IPS-15b (cell line): ENCODE data around the gene PSPC1.
"Not testable (repeated sequence)": the region's sequence is repeated elsewhere in the genome, so short reads cannot be mapped to it uniquely, and the experiment has no call there.

Source experiments
- H3K27me3 ChIP-seq: one replicate; pipeline ENCODE4 v1.6.1; 2013; ENCODE audit warnings: low read length; ENCODE audit not compliant: control insufficient read depth, insufficient read depth
- H3K36me3 ChIP-seq: one replicate; pipeline ENCODE4 v1.6.1; 2013; ENCODE audit warnings: low read length; ENCODE audit not compliant: control insufficient read depth, insufficient read depth
- H3K4me1 ChIP-seq: one replicate; pipeline ENCODE4 v1.6.1; 2013; ENCODE audit warnings: mild to moderate bottlenecking, low read length; ENCODE audit not compliant: control insufficient read depth, insufficient read depth
- H3K4me3 ChIP-seq: one replicate; pipeline ENCODE4 v1.5.1; 2013; ENCODE audit warnings: low read depth, low read length
- H3K9ac ChIP-seq: one replicate; pipeline ENCODE4 v1.6.1; 2013; ENCODE audit warnings: low read depth, mild to moderate bottlenecking, low read length
- H3K9me3 ChIP-seq: one replicate; pipeline ENCODE4 v1.6.1; 2013; ENCODE audit warnings: mild to moderate bottlenecking, low read length; ENCODE audit not compliant: control insufficient read depth, insufficient read depth

Gene PSPC1

GRCh38 chr13:19794631-19795030 lies 11.9 kb upstream of the PSPC1 start:
- H3K9ac ChIP-seq: no peak overlapping the region
- H3K4me1 ChIP-seq: peaks cover 4% of the 10 kb centered on the region
- H3K4me3 ChIP-seq: no peak overlapping the region

GRCh38 chr13:19791953-19792537 lies 9.3 kb upstream of the PSPC1 start:
- H3K36me3 ChIP-seq: no peaks in the 10 kb centered on the region
- H3K4me3 ChIP-seq: no peak overlapping the region
- no peak overlapping the region for H3K9ac ChIP-seq
- H3K9me3 ChIP-seq: no peaks in the 10 kb centered on the region
- no peaks in the 10 kb centered on the region for H3K27me3 ChIP-seq
- peaks cover 4% of the 10 kb centered on the region for H3K4me1 ChIP-seq

More at GRCh38 chr13:19794631-19795030, 11.9 kb upstream of the PSPC1 start:
- no peaks in the 10 kb centered on the region for H3K9me3 ChIP-seq
- no peaks in the 10 kb centered on the region for H3K36me3 ChIP-seq
- no peaks in the 10 kb centered on the region for H3K27me3 ChIP-seq

GRCh38 chr13:19782049-19782726 lies 557 bp downstream of the PSPC1 start:
- no peaks in the 10 kb centered on the region for H3K27me3 ChIP-seq

GRCh38 chr13:19781526-19781925 lies 1.2 kb downstream of the PSPC1 start:
- peaks cover 8% of the 10 kb centered on the region for H3K36me3 ChIP-seq
- H3K9me3 ChIP-seq: no peaks in the 10 kb centered on the region
- no peaks in the 10 kb centered on the region for H3K4me1 ChIP-seq
- peak overlapping the region; percentile 96 for H3K4me3 ChIP-seq
- H3K9ac ChIP-seq: peak overlapping the region; percentile 96
- no peaks in the 10 kb centered on the region for H3K27me3 ChIP-seq

More at GRCh38 chr13:19782049-19782726, 557 bp downstream of the PSPC1 start:
- Histone ChIP-seq H3K9ac (peak overlapping the region; percentile 96), H3K9me3 (no peaks in the 10 kb centered on the region), H3K36me3 (peaks cover 8% of the 10 kb centered on the region), H3K4me3 (peak overlapping the region; percentile 96), H3K4me1 (no peaks in the 10 kb centered on the region)

- not testable (repeated sequence) for H3K9ac ChIP-seq, H3K36me3 ChIP-seq, H3K9me3 ChIP-seq, H3K4me1 ChIP-seq, H3K27me3 ChIP-seq
- H3K4me3 ChIP-seq: peak overlapping the region; percentile 96
Measured at GRCh38 chr13:19780753-19781418, 1.9 kb downstream of the PSPC1 start.

GRCh38 chr13:19772306-19772705 lies 10.4 kb downstream of the PSPC1 start:
- H3K4me3 ChIP-seq: no peak overlapping the region
- no peaks in the 10 kb centered on the region for H3K27me3 ChIP-seq
- no peaks in the 10 kb centered on the region for H3K4me1 ChIP-seq
- no peak overlapping the region for H3K9ac ChIP-seq
- H3K9me3 ChIP-seq: no peaks in the 10 kb centered on the region
- peaks cover 14% of the 10 kb centered on the region for H3K36me3 ChIP-seq

- H3K36me3 ChIP-seq: peaks cover 14% of the 10 kb centered on the region
Measured at GRCh38 chr13:19769854-19770253, 12.9 kb downstream of the PSPC1 start.

GRCh38 chr13:19767966-19768365 lies 14.8 kb downstream of the PSPC1 start:
- Histone ChIP-seq H3K4me3 (no peak overlapping the region), H3K27me3 (no peaks in the 10 kb centered on the region), H3K36me3 (peaks cover 13% of the 10 kb centered on the region), H3K4me1 (no peaks in the 10 kb centered on the region), H3K9me3 (no peaks in the 10 kb centered on the region), H3K9ac (no peak overlapping the region)

More at GRCh38 chr13:19769854-19770253, 12.9 kb downstream of the PSPC1 start:
- H3K9ac ChIP-seq: no peak overlapping the region
- H3K9me3 ChIP-seq: no peaks in the 10 kb centered on the region
- H3K27me3 ChIP-seq: no peaks in the 10 kb centered on the region
- H3K4me1 ChIP-seq: no peaks in the 10 kb centered on the region
- no peak overlapping the region for H3K4me3 ChIP-seq

GRCh38 chr13:19766591-19766990 lies 16.2 kb downstream of the PSPC1 start:
- Histone ChIP-seq H3K4me3 (no peak overlapping the region), H3K36me3 (peaks cover 6% of the 10 kb centered on the region), H3K9me3 (no peaks in the 10 kb centered on the region), H3K27me3 (no peaks in the 10 kb centered on the region), H3K9ac (no peak overlapping the region), H3K4me1 (no peaks in the 10 kb centered on the region)

GRCh38 chr13:19764237-19764636 lies 18.5 kb downstream of the PSPC1 start:
- H3K4me3 ChIP-seq: no peak overlapping the region
- no peaks in the 10 kb centered on the region for H3K9me3 ChIP-seq
- H3K27me3 ChIP-seq: no peaks in the 10 kb centered on the region
- no peaks in the 10 kb centered on the region for H3K4me1 ChIP-seq
- no peak overlapping the region for H3K9ac ChIP-seq
- H3K36me3 ChIP-seq: peaks cover 4% of the 10 kb centered on the region

GRCh38 chr13:19763618-19764017 lies 19.1 kb downstream of the PSPC1 start:
- Histone ChIP-seq H3K36me3 (peaks cover 8% of the 10 kb centered on the region), H3K9me3 (no peaks in the 10 kb centered on the region), H3K27me3 (no peaks in the 10 kb centered on the region), H3K4me3 (no peak overlapping the region), H3K9ac (no peak overlapping the region), H3K4me1 (no peaks in the 10 kb centered on the region)

GRCh38 chr13:19759669-19760068 lies 23.1 kb downstream of the PSPC1 start:
- Histone ChIP-seq H3K9ac (no peak overlapping the region), H3K36me3 (peaks cover 23% of the 10 kb centered on the region)

More at GRCh38 chr13:19759669-19760068, 23.1 kb downstream of the PSPC1 start:
- no peak overlapping the region for H3K4me3 ChIP-seq
- H3K27me3 ChIP-seq: no peaks in the 10 kb centered on the region
- H3K4me1 ChIP-seq: no peaks in the 10 kb centered on the region
- no peaks in the 10 kb centered on the region for H3K9me3 ChIP-seq
